Hepatocyte (in vitro differentiated cells): ENCODE measurements around the gene FPR3. TPM values are rescaled to one million over a fixed set of nuclear protein-coding genes. Genes with fewer than 3 reads are reported as not detected.

Experiments used
- DNase-seq: peaks from one replicate; pipeline ENCODE4 v3.0.0-alpha.2; 2016; ENCODE audit warnings: low spot score
- H2AFZ ChIP-seq: fragments of 200-600 bp; sonication (generic); 2 replicates; pipeline ENCODE4 v1.6.0; 2016; ENCODE audit warnings: antibody characterized with exemption, mild to moderate bottlenecking
- H3K27ac ChIP-seq: fragments of 200-600 bp; sonication (generic); 2 replicates; pipeline ENCODE4 v1.5.1; 2016; ENCODE audit warnings: mild to moderate bottlenecking
- H3K27me3 ChIP-seq: fragments of 200-600 bp; sonication (generic); 2 replicates; pipeline ENCODE4 v1.6.1; 2016
- H3K36me3 ChIP-seq: fragments of 200-600 bp; sonication (generic); replicated peaks from 2 replicates; pipeline ENCODE4 v1.5.1; 2016; ENCODE audit warnings: low read depth; ENCODE audit not compliant: insufficient read depth
- H3K4me1 ChIP-seq: fragments of 200-600 bp; sonication (generic); 2 replicates; pipeline ENCODE4 v1.5.1; 2016; ENCODE audit warnings: mild to moderate bottlenecking, moderate library complexity; ENCODE audit not compliant: insufficient read depth
- H3K4me2 ChIP-seq: fragments of 200-600 bp; sonication (generic); 2 replicates; pipeline ENCODE4 v1.6.0; 2016
- H3K4me3 ChIP-seq: fragments of 200-600 bp; sonication (generic); 2 replicates; pipeline ENCODE4 v1.5.1; 2016; ENCODE audit warnings: mild to moderate bottlenecking
- H3K79me2 ChIP-seq: fragments of 200-600 bp; sonication (generic); 2 replicates; pipeline ENCODE4 v1.6.0; 2017; ENCODE audit warnings: mild to moderate bottlenecking
- H3K9me2 ChIP-seq: fragments of 200-600 bp; sonication (generic); replicated peaks from 2 replicates; pipeline ENCODE4 v1.6.0; 2017; ENCODE audit warnings: mild to moderate bottlenecking; ENCODE audit not compliant: insufficient read depth
- H3K9me3 ChIP-seq: fragments of 200-600 bp; sonication (generic); 2 replicates; pipeline ENCODE4 v1.5.1; 2016; ENCODE audit warnings: low read depth, mild to moderate bottlenecking
- H4K20me1 ChIP-seq: fragments of 200-600 bp; sonication (generic); 2 replicates; pipeline ENCODE4 v1.6.0; 2016; ENCODE audit warnings: mild to moderate bottlenecking; ENCODE audit not compliant: insufficient read depth, poor library complexity, severe bottlenecking
- CTCF ChIP-seq: fragments of 200-600 bp; sonication (generic); IDR thresholded peaks from 2 replicates; pipeline ENCODE4 v1.5.1; 2016; ENCODE audit warnings: antibody characterized with exemption, mild to moderate bottlenecking; ENCODE audit not compliant: poor library complexity
- EZH2 ChIP-seq: fragments of 200-600 bp; sonication (generic); IDR thresholded peaks from 2 replicates; pipeline ENCODE4 v1.6.1; 2016; ENCODE audit warnings: antibody characterized with exemption, mild to moderate bottlenecking, borderline replicate concordance
- EZH2phosphoT487 ChIP-seq: fragments of 200-600 bp; sonication (generic); IDR thresholded peaks from one replicate; pipeline ENCODE4 v1.6.1; 2018; ENCODE audit warnings: antibody characterized with exemption, mild to moderate bottlenecking, low read depth, moderate library complexity; ENCODE audit not compliant: unreplicated experiment, severe bottlenecking
- WGBS: methylation state at CpG from one replicate; pipeline ENCODE4 v1.1.6; 2016; ENCODE audit warnings: low lambda C conversion rate; ENCODE audit errors: missing lambda C conversion rate; 5-methylcytosine and 5-hydroxymethylcytosine counted together
- polyA plus RNA-seq: library from polyadenylated mRNA; unstranded; fragments of >200 nt; fragmentation: Nextera tagmentation; extraction: Ambion mirVana; gene quantifications from 2 replicates; pipeline ENCODE4 v1.2.1, GENCODE V29; 2016
- total RNA-seq: library from RNA; depleted of rRNA; stranded (reverse); fragments of >200 nt; gene quantifications from 2 replicates; pipeline ENCODE4 v1.2.3, GENCODE V29; 2014

The FPR3 gene, protein sequence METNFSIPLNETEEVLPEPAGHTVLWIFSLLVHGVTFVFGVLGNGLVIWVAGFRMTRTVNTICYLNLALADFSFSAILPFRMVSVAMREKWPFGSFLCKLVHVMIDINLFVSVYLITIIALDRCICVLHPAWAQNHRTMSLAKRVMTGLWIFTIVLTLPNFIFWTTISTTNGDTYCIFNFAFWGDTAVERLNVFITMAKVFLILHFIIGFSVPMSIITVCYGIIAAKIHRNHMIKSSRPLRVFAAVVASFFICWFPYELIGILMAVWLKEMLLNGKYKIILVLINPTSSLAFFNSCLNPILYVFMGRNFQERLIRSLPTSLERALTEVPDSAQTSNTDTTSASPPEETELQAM
- total RNA-seq (not detected in 2 replicates), polyA plus RNA-seq (not detected in 2 replicates)

- Histone ChIP-seq H3K9me3 (no peaks in the 10 kb centered on the region), H3K27ac (no peak within 1 kb of the TSS), H3K79me2 (no peaks in the 10 kb centered on the region), H3K27me3 (no peaks in the 10 kb centered on the region), H3K4me1 (no peaks in the 10 kb centered on the region), H3K9me2 (no peaks in the 10 kb centered on the region), H2AFZ (no peak within 1 kb of the TSS), H4K20me1 (no peaks in the 10 kb centered on the region), H3K36me3 (no peaks in the 10 kb centered on the region), H3K4me3 (no peak within 1 kb of the TSS), H3K4me2 (no peak within 1 kb of the TSS)
- TF ChIP-seq CTCF = no peak
- no peak for TF ChIP-seq EZH2phosphoT487
- TF ChIP-seq EZH2 = no peak
- 77% methylated on average over 2 of the region's 2 CpGs for WGBS
- no peak for DNase-seq
These were observed at the start of gene FPR3 for GRCh38 chr19:51794885-51795490. Gene FPR3, plus strand, starts transcription at chr19:51795157. Its CDS starts 28,592 bp downstream, at chr19:51823749.

DNA sequence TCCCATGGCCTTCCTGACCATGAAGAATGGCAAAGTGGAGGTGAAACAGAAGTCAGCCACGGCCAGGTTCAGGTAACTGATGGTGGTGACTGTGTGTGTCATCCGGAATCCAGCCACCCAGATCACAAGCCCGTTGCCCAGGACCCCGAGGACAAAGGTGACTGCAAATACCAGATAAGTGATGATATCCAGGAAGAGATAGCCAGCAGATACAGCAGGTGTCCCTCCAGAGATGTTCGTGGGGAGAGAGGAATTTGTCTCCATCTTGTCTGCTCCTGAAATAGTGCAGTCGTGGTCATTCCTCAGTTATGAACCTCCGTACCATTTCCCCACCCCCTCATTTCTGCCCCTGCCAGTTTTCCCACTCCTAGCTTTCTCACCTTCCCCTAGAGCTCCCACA is 48.2 kb upstream of the FPR3 start:
- no peak for TF ChIP-seq CTCF
- TF ChIP-seq EZH2phosphoT487 = no peak
- TF ChIP-seq EZH2 = no peak
- H3K4me1 ChIP-seq = no peaks in the 10 kb centered on the region

GRCh38 chr19:51749979-51750378 is 45.0 kb upstream of the FPR3 start:
- Histone ChIP-seq H3K79me2 (no peaks in the 10 kb centered on the region), H4K20me1 (no peaks in the 10 kb centered on the region), H3K4me3 (no peak overlapping the region), H3K4me2 (no peak overlapping the region), H3K9me3 (no peaks in the 10 kb centered on the region), H3K9me2 (no peaks in the 10 kb centered on the region), H2AFZ (no peak overlapping the region), H3K4me1 (no peaks in the 10 kb centered on the region), H3K27ac (no peak overlapping the region), H3K27me3 (no peaks in the 10 kb centered on the region), H3K36me3 (no peaks in the 10 kb centered on the region)
- no peak for DNase-seq
- WGBS = 64% methylated on average over 4 of the region's 4 CpGs
- no peak for TF ChIP-seq CTCF
- no peak for TF ChIP-seq EZH2phosphoT487
- no peak for TF ChIP-seq EZH2

More for the DNA sequence above, 48.2 kb upstream of the FPR3 start:
- Histone ChIP-seq H4K20me1 (no peaks in the 10 kb centered on the region), H3K27me3 (no peaks in the 10 kb centered on the region), H3K36me3 (no peaks in the 10 kb centered on the region), H3K9me3 (no peaks in the 10 kb centered on the region), H2AFZ (no peak overlapping the region), H3K79me2 (no peaks in the 10 kb centered on the region), H3K27ac (no peak overlapping the region), H3K4me3 (no peak overlapping the region), H3K9me2 (no peaks in the 10 kb centered on the region), H3K4me2 (no peak overlapping the region)
- no peak for DNase-seq
- WGBS = 71% methylated on average over 7 of the region's 7 CpGs
